SU-DHL-6 (cell line): Measurements from ENCODE around the gene FGFR2.

Experiments
- CTCF ChIP-seq: fragments of 200-600 bp; sonication (generic); IDR thresholded peaks from one replicate; pipeline ENCODE4 v1.5.1; 2017; ENCODE audit warnings: antibody characterized with exemption, mild to moderate bottlenecking, low read length, moderate library complexity; ENCODE audit not compliant: insufficient read depth, poor library complexity, severe bottlenecking
- EZH2phosphoT487 ChIP-seq: fragments of 200-600 bp; sonication (generic), shearing (Covaris generic); conservative IDR thresholded peaks from 2 replicates; pipeline ENCODE4 v1.6.1; 2018; ENCODE audit warnings: mild to moderate bottlenecking, antibody characterized with exemption, low read length, moderate library complexity, mixed read lengths

GRCh38 chr10:121493521-121493920 lies 104.7 kb downstream of the FGFR2 start:
- no peak for TF ChIP-seq CTCF
- TF ChIP-seq EZH2phosphoT487: no peak
